ENCODE results near the gene OR10G8.

Gene OR10G8

GRCh38 chr11:124077266-124077665 is 50.7 kb downstream of the OR10G8 start:
- DNase-seq (ENCODE audit: low read depth, low spot score): no peak

DNA sequence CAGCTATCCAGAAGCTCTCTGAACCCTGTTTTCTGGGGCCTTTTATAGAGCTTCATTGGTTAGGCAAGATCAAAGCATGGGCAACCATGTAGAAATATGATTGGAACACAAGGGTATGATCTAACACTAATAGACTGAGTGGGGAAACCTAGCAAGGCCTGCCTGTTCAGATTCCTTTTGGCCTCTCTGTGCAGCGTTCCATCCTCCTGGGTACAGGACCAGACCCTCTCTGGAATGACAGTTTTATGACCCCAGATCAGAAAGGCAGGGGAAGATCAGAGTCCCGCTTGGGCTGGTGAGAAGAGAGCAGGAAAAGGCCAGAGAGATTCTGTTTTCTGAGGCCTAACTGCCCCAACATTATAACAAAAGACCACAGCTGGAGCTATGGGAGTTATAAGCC is 52.0 kb downstream of the OR10G8 start:
- DNase-seq (ENCODE audit: low read depth, low spot score): no peak

DNA sequence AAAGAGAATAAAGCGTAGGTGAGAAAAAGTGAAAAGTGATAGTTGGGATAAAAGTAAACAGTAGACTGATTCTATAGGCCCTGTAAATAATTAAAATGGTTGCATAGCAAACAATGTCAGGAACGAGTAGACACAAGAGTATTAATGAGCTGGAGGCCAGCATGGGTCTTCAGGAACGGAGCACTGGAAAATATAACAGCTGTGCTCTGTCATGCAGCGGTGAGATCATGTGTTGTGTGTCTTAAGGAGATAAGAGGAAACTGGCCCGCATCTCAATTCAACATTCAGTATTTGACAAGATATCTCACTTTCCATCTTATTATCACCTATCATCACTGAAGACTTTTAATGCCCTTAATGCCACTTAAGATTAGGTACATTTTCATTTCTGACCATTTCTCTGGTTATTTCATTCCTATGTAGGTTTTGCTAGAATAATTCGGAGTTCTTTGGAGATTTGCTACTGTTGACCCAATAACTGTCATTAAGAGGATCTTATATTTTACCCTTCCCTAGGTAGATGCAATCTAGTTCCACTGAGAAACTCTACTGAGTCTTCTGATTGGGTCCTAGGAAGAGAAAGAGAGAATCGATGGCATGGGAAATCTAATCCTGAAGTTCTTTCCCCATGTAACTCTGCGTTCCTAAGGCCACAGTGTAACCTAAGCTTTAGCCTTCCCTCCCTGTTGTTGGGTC is 53.2 kb downstream of the OR10G8 start:
- DNase-seq (ENCODE audit: low read depth, low spot score): no peak

All from activated naive CD8-positive, alpha-beta T cell treated with anti-CD3 and anti-CD28 coated beads, Interleukin-2, amount 50 U/mL, for 16 hours (primary cell).